CD4-positive, alpha-beta T cell treated with Interleukin-1 beta for 1 hour (primary cell): Measurements from ENCODE around the gene KRTAP10-12.

Experiments used
- DNase-seq, 2 donors: peaks; one replicate each; pipeline ENCODE4 v3.0.0-alpha.2; 2020 to 2022

Gene KRTAP10-12

GRCh38 chr21:44699502-44700001 lies 2.6 kb downstream of the KRTAP10-12 start:
- no peak for DNase-seq

GRCh38 chr21:44700101-44701022 lies 3.4 kb downstream of the KRTAP10-12 start:
- no peak for DNase-seq

GRCh38 chr21:44701023-44701400 lies 4.0 kb downstream of the KRTAP10-12 start:
- DNase-seq = no peak

GRCh38 chr21:44701541-44701940 lies 4.6 kb downstream of the KRTAP10-12 start:
- DNase-seq = no peak

GRCh38 chr21:44702111-44702972 lies 5.4 kb downstream of the KRTAP10-12 start:
- DNase-seq = no peak

- no peak for DNase-seq
These were observed 6.2 kb downstream of the KRTAP10-12 start for GRCh38 chr21:44702973-44703730.

- no peak for DNase-seq
These were observed 7.0 kb downstream of the KRTAP10-12 start for GRCh38 chr21:44703731-44704635.

- no peak for DNase-seq
These were observed 7.6 kb downstream of the KRTAP10-12 start for GRCh38 chr21:44704636-44705001.

- DNase-seq = no peak
These were observed 9.2 kb downstream of the KRTAP10-12 start for GRCh38 chr21:44706026-44706705.

- DNase-seq = no peak
These were observed 10.0 kb downstream of the KRTAP10-12 start for GRCh38 chr21:44706706-44707581.

- DNase-seq = no peak
These were observed 11.4 kb downstream of the KRTAP10-12 start for GRCh38 chr21:44708213-44708865.

GRCh38 chr21:44708866-44709425 lies 12.0 kb downstream of the KRTAP10-12 start:
- no peak for DNase-seq

- no peak for DNase-seq
These were observed 12.7 kb downstream of the KRTAP10-12 start for GRCh38 chr21:44709426-44710293.

GRCh38 chr21:44710294-44710665 lies 13.3 kb downstream of the KRTAP10-12 start:
- DNase-seq = no peak

- DNase-seq = no peak
These were observed 13.9 kb downstream of the KRTAP10-12 start for GRCh38 chr21:44710756-44711326.

GRCh38 chr21:44711327-44712202 lies 14.6 kb downstream of the KRTAP10-12 start, which contains the start of gene TSPEAR:
TSS of gene TSPEAR (minus strand) at chr21:44711572. CDS start at chr21:44711514, 58 bp downstream.
- DNase-seq = no peak
